DND-41 (cell line): ENCODE data around the gene NDRG3.

Source experiments
- ATAC-seq: fragments of 200-7000 bp; cut with Tn5 transposase; 3 replicates; pipeline ENCODE4 v1.9.1; 2021; ENCODE audit warnings: low read depth; ENCODE audit not compliant: insufficient read depth
- DNase-seq: peaks from one replicate; pipeline ENCODE4 v3.0.0-alpha.2; 2020
- H2AFZ ChIP-seq: 2 replicates; pipeline ENCODE4 v1.6.0; 2012; ENCODE audit warnings: low read depth, low read length
- H3K27ac ChIP-seq: 2 replicates; pipeline ENCODE4 v1.5.1; 2012; ENCODE audit warnings: low read length, inconsistent platforms
- H3K27me3 ChIP-seq: fragments of 200-600 bp; sonication (generic); 2 replicates; pipeline ENCODE4 v1.6.0; 2012; ENCODE audit warnings: low read length, mild to moderate bottlenecking, inconsistent platforms; ENCODE audit not compliant: insufficient read depth, poor library complexity
- H3K36me3 ChIP-seq: 2 replicates; pipeline ENCODE4 v1.5.1; 2012; ENCODE audit warnings: low read length, inconsistent platforms; ENCODE audit not compliant: insufficient read depth
- H3K4me1 ChIP-seq: 2 replicates; pipeline ENCODE4 v1.5.1; 2012; ENCODE audit warnings: mild to moderate bottlenecking, low read length; ENCODE audit not compliant: insufficient read depth
- H3K4me2 ChIP-seq: 2 replicates; pipeline ENCODE4 v1.6.0; 2012; ENCODE audit warnings: mild to moderate bottlenecking, moderate library complexity, low read length, inconsistent platforms; ENCODE audit not compliant: insufficient read depth
- H3K4me3 ChIP-seq, 2 experiments: fragments of 200-600 bp in 1 of 2; shearing (Covaris generic) in 1 of 2; 2 replicates each; pipeline ENCODE4 v1.5.1; 2012 to 2016; ENCODE audit warnings: inconsistent platforms in 2 of 2, low read length in 2 of 2, mild to moderate bottlenecking in 2 of 2, low read depth in 1 of 2, moderate library complexity in 1 of 2
- H3K79me2 ChIP-seq: 2 replicates; pipeline ENCODE4 v1.6.0; 2012; ENCODE audit warnings: low read length, inconsistent platforms; ENCODE audit not compliant: insufficient read depth
- H3K9ac ChIP-seq: 2 replicates; pipeline ENCODE4 v1.6.0; 2012; ENCODE audit warnings: low read depth, mild to moderate bottlenecking, inconsistent platforms, low read length, moderate library complexity
- H3K9me3 ChIP-seq: 2 replicates; pipeline ENCODE4 v1.5.1; 2012; ENCODE audit warnings: low read length, moderate library complexity, mild to moderate bottlenecking, inconsistent platforms; ENCODE audit not compliant: insufficient read depth, severe bottlenecking
- H4K20me1 ChIP-seq: 2 replicates; pipeline ENCODE4 v1.6.0; 2012; ENCODE audit warnings: low read length; ENCODE audit not compliant: insufficient read depth
- EZH2 ChIP-seq: IDR thresholded peaks from 3 replicates; pipeline ENCODE4 v1.6.1; 2012; ENCODE audit warnings: borderline replicate concordance, low read depth, mild to moderate bottlenecking, moderate library complexity, low read length, inconsistent platforms; ENCODE audit not compliant: severe bottlenecking
- TF ChIP-seq, protein P1 (sequence below): IDR thresholded peaks from 2 replicates; pipeline ENCODE4 v1.5.1; 2012; ENCODE audit warnings: borderline replicate concordance, low read length, moderate library complexity, mild to moderate bottlenecking; ENCODE audit not compliant: poor library complexity, severe bottlenecking; ENCODE audit errors: extremely low read depth

Gene NDRG3

DNA sequence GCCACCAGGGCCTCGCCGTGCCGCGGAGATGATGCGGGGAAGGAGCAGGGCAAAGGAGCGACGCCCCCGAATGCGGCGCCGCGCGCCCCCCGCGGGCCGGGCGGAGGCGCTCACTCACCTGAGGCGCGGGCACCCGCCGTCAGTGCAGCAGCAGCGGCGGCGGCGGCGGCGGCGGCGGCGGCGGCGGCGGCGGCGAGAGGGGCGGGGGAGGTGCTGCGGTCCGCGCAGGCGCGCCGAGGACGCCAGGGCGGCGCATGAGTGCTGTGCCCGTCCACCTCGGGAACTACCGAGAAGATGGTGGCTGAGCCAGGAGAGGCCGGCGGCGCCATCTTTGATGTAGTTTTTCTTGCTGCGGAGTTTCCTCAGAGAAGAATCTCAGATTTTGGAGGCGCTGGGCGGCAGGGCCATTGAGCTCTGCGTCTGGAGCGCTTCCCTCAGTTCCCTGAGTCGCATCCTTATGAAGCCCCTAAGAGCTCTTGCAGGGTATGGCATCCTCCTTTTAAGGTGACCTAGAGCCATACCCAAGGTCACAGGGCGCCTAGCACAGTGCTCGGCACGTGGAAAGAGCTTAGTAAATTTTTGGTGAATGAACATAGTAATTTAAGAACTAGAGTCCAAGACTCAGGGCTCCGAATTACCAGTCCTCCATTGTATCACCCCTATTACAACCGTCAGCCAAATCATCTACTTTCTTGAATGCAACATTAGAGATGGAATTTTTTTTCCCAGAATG is at the start of gene NDRG3:
NDRG3 (minus strand) TSS at position 164 of the 733 bp plus-strand sequence. CDS start 24,355 bp downstream, outside the sequence.
- Histone ChIP-seq H2AFZ (peak within 1 kb of the TSS; percentile 98), H3K27me3 (no peaks in the 10 kb centered on the region), H3K36me3 (peaks cover 3% of the 10 kb centered on the region; the same call in 1 of the 2 replicates), H3K27ac (peak within 1 kb of the TSS; percentile 86), H3K4me2 (peak within 1 kb of the TSS; percentile 91), H3K9me3 (no peaks in the 10 kb centered on the region), H3K9ac (peak within 1 kb of the TSS; percentile 68), H3K79me2 (peaks cover 20% of the 10 kb centered on the region), H3K4me3 (peak within 1 kb of the TSS; percentile 40 to 77), H4K20me1 (no peaks in the 10 kb centered on the region), H3K4me1 (peaks cover 28% of the 10 kb centered on the region)
- TF ChIP-seq EZH2 = no peak
- TF ChIP-seq, protein P1, sequence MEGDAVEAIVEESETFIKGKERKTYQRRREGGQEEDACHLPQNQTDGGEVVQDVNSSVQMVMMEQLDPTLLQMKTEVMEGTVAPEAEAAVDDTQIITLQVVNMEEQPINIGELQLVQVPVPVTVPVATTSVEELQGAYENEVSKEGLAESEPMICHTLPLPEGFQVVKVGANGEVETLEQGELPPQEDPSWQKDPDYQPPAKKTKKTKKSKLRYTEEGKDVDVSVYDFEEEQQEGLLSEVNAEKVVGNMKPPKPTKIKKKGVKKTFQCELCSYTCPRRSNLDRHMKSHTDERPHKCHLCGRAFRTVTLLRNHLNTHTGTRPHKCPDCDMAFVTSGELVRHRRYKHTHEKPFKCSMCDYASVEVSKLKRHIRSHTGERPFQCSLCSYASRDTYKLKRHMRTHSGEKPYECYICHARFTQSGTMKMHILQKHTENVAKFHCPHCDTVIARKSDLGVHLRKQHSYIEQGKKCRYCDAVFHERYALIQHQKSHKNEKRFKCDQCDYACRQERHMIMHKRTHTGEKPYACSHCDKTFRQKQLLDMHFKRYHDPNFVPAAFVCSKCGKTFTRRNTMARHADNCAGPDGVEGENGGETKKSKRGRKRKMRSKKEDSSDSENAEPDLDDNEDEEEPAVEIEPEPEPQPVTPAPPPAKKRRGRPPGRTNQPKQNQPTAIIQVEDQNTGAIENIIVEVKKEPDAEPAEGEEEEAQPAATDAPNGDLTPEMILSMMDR = peak; percentile 31
- DNase-seq (peak; percentile 97), ATAC-seq (peak; percentile 97)

- H3K27ac ChIP-seq = no peak overlapping the region
- H3K79me2 ChIP-seq = no peaks in the 10 kb centered on the region
- no peak overlapping the region for H3K4me3 ChIP-seq
- no peaks in the 10 kb centered on the region for H4K20me1 ChIP-seq
- H3K27me3 ChIP-seq = no peaks in the 10 kb centered on the region
- H3K9me3 ChIP-seq = no peaks in the 10 kb centered on the region
- no peak overlapping the region for H3K4me2 ChIP-seq
- H2AFZ ChIP-seq = no peak overlapping the region
- DNase-seq (no peak), ATAC-seq (no peak)
- peaks cover 71% of the 10 kb centered on the region for H3K36me3 ChIP-seq
- no peak overlapping the region for H3K9ac ChIP-seq
- no peak for TF ChIP-seq EZH2
- TF ChIP-seq, protein P1 = no peak
- no peaks in the 10 kb centered on the region for H3K4me1 ChIP-seq
Observed at GRCh38 chr20:36794116-36794474, 48.2 kb upstream of the NDRG3 start.

DNA sequence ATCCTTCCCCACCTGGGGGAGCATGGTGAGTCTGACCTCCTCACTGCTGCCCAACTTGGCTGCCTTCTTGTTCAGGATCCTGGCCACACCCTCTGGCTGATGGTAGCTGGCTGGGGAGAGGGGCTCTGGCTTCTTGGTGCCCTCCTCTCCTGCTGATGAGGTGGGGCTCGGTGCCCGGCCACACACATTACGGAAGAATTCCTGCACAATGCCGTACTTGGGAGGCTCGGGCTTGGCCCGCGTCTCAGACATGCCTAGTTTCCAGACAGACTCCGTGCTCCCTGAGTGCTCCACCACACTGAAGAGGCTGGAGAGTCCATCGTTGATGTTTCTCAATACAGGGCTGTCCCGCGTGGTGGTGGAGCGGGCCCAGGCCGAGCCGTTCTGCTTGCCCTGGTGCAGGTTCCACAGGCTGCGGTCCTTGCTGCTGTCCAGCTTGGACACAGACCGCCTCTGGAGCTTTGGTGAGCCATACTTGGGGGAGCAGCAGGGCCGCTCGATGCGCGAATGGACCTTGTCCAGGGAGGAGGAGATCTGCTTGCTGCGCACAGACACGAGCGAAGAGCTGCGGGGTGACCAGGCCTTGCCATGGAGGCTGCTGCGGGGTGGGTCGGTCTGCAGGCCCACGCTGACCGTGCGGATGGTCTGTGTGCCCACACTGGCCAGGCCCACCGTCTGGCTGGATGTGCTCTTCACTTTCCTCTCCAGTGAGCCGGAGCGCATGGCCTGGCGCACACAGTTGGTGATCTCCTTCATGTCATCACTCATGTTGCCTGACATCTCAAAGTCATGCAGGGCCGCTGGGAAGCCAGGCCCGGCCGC is 47.6 kb upstream of the NDRG3 start:
- no peaks in the 10 kb centered on the region for H3K27me3 ChIP-seq
- no peaks in the 10 kb centered on the region for H3K9me3 ChIP-seq
- H3K4me3 ChIP-seq = no peak overlapping the region
- H2AFZ ChIP-seq = no peak overlapping the region
- DNase-seq (no peak), ATAC-seq (no peak)
- no peaks in the 10 kb centered on the region for H3K79me2 ChIP-seq
- TF ChIP-seq, protein P1 = no peak
- H4K20me1 ChIP-seq = no peaks in the 10 kb centered on the region
- peaks cover 68% of the 10 kb centered on the region for H3K36me3 ChIP-seq
- H3K4me1 ChIP-seq = no peaks in the 10 kb centered on the region
- H3K4me2 ChIP-seq = no peak overlapping the region
- H3K9ac ChIP-seq = no peak overlapping the region
- H3K27ac ChIP-seq = no peak overlapping the region
